CD4-positive, alpha-beta T cell treated with Interleukin-4 for 1 hour (primary cell): ENCODE data around the gene ATP6V0D1.
"Not testable (repeated sequence)": the region's sequence is repeated elsewhere in the genome, so short reads cannot be mapped to it uniquely, and the experiment has no call there.

Experiments used
- DNase-seq, 2 donors: peaks; one replicate each; pipeline ENCODE4 v3.0.0-alpha.2; 2020 to 2022

Gene ATP6V0D1

DNA sequence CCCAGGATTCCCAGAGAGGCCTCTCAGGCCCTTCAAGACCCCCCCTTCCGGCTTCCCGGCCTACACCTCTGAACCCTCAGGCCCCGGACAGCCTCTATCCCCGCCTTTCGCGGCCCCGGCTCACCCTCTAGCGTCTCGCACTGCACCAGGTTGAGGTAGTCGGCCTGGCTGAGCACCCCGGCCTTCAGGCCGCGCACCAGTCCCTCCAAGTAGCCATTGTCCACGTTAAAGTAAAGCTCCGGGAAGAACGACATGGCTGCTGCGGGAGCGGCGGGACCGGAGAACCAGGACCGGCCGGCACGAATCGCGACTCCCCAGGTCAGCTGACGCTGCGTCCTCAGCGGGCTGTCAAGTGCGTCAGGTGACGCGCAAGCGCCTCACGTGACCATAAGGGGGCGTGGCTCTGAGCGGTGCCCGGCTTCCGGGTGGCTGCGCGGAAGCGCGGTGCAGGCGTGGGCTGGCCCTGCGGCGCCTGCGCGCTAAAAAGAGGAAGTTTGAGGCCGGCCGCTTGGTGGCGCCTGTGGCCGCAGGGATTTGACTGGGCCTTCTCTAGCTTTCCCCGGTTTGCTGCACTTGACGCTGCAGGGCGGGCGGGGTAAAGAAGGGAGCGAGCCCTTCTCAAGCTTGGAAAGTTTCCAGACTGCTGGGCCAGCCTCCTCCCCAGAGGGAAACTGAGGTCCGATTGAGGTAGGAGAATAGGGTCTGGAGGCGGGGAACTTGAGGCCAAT, at the start of gene ATP6V0D1:
Gene ATP6V0D1 (minus strand): TSS at position 325 of the 728 bp plus-strand sequence. CDS start 71 bp downstream, at position 254.
- DNase-seq: peak; percentile 98 to 99

DNA sequence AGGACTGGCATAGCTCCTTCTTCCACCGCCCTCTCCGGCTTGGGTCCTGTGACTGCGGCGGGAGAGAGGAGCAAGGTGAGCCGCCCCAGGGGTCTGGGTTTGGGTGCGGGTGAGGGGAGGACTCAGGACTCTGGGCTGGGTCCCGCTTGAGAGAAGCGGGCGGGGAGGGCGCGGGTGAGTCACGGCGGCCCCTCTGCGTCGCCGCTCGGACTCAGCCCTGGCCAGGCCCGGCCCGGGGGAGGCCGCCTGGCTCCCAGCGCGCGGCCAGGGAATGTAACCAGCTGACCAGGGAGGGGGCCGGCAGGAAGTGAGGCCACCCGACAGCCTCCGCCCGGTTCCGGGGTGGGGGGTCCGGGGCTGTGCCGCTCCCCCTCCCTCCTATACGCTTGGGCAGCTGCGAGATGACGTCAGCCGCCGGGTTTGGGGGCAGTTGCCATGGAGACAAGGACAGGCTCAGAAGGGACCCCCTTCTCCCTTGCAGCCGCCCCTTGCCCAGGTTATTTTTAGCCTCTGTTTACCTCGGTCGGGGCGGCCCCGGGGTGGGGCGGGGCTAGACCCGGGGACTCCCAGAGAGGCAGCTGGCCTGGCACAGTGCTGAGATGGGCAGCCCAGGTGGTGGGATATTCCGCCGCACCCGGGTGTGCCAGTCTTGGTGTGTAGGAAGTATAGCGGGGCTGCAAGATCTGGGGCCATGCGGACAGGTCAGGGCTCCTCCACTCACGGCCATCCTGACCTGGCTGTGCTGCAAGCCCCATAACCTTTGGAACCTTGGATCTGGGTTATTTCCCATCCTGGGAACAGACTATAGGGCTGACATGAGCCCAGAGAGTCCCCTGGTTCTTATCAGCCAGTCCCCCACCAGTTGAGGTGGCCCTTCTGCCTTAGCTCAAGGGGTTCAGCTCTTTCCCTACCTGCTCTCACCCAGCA, 49.3 kb upstream of the ATP6V0D1 start:
- peak; percentile 41 to 89 for DNase-seq

DNA sequence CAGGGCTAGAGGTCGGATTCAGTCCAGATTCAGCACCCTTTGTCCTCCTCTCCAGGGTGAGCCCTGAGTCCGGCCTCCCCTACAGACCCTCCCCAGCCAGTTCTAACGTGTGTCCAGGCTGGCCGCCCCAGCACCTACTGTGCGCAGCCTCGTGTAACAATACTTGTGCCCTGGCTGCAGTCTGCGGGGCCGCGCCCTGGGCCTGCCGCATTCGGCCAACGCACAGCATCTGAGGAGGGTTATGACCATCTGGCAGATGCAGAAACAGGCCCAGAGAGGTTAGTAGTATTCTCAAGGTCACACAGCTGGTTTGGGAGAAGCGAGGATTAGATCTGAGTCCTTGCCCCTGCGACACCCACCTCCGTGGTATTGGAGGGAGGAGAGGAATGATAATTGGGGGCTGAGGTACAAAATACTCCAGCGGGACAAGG, 48.6 kb upstream of the ATP6V0D1 start:
- DNase-seq: no peak

DNA sequence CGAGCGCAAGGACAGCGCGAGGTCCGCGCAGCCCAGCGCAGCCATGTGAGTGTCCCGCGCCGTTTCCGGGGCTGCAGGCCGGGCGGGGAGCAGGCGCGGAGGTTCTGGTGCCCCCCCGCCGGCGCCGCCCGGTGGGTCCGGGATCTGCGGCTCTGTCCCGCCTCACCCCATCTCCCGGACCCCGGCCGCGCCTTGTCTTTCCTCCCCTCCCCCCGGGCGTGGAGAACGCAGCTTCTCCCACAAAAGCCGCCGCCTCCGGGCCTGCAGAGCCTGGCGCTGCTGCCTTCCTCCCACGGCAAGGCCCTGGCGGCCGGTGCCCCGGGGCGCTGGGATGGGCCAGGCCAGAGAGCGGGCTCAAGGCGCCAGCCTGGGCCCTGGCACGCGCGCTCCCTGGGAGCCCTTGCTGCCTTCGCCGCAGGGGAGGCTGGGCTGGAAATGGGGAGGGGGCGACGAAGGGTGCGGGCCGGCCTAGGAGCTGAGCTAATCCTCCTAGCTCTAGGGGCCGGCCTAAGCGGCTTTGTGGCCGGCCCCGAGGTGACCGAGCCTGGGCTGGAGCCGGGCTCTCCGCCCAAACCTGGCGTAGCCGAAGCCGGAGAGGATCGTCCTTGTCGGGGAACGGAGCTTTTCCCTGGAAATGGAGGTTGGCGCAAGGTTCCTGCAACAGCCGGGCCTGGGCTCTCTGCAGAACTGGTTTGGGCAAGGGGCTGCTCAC, 48.1 kb upstream of the ATP6V0D1 start:
- DNase-seq: no peak

GRCh38 chr16:67528222-67528869, 47.4 kb upstream of the ATP6V0D1 start, which contains the start of gene RIPOR1:
RIPOR1 (plus strand) TSS chr16:67528829; CDS start chr16:67538447, 9,618 bp downstream.
- peak; percentile 44 to 53 for DNase-seq

DNA sequence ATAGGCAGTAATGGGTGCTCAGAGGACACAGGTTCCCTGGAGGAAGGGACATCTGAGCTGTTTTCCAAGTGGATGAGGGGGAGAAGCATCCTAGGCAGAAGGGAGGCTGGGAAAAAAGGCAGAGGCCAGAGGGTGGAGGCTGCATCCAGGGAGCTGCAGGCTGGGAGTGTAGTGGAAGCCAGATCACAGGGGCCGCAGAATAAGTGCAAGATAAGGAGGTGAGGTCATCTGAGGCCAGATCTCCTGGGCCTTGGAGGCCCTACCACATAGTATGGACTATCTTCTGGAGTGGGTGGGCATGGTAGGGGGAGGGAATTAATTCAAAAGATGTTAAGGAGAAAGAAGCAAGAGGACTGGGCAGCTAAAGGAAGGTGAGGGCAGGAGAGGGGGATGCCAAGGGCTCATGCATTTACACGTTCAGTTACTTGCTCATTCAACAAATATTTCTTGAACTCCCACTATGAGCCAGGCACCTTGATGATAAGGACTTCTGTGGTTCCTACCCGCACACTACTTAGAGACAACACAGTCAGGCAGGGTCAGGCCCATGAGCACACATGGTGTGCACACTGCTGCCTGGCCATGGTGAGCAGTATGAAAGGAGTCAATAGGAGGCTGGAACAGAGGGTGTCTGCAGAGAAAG, 45.3 kb upstream of the ATP6V0D1 start:
- no peak for DNase-seq

- DNase-seq: no peak
These were observed 44.4 kb upstream of the ATP6V0D1 start for GRCh38 chr16:67525176-67525860.

DNA sequence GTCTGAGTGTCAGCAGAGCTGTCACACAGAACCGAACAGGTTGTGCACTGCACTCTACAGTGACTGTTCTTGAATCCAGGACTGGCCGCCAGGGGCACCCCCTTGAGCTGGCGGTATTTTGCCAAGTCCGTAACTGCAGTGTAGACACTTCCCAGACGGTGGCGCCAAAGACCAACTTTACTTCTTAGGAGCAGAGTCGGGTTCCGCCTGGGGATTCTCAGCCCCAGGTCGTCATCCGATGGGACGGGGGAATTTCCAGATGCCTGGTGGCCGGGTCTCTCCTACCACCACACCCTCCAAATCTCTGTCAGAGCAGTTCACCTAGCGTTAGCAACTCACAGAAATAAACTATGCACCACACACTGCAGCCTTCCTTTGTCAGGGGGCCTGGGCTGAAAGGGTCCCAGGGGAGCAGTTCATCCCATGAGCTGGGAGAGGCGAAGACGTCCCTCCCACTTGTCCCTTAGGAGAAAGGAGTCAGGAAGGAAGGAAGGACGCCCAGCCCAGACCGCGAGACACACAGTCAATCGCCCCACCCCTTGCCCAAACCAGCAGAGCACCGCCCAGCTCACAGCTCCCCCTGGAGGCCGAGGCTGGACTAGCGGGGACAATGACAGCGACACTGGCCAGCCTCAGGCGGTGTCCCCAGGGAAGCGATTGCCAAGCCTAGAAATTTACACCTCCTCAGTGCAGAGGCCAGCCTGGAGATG, 40.3 kb upstream of the ATP6V0D1 start:
- DNase-seq: peak; percentile 97 to 98

GRCh38 chr16:67519242-67519641, 38.3 kb upstream of the ATP6V0D1 start:
- no peak for DNase-seq

DNA sequence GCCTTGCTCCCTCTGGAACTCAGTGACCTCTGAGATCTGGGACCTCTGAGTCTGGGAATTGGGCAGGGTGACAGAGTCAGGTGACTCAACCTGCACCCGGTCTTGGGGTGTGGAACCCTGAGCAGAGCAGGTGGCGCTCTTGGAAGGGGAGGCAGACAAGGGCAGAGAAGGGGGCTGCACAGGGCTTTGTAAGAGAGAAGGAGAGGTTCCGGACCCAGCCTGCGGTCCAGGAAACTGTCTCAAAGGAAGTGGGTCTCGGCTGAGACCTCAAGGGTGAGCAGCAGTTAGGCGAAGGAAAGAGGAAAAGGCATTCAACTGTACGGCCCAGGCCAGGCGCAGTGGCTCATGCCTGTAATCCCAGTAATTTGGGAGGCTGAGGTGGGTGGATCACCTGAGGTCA, 37.7 kb upstream of the ATP6V0D1 start:
- no peak for DNase-seq

DNA sequence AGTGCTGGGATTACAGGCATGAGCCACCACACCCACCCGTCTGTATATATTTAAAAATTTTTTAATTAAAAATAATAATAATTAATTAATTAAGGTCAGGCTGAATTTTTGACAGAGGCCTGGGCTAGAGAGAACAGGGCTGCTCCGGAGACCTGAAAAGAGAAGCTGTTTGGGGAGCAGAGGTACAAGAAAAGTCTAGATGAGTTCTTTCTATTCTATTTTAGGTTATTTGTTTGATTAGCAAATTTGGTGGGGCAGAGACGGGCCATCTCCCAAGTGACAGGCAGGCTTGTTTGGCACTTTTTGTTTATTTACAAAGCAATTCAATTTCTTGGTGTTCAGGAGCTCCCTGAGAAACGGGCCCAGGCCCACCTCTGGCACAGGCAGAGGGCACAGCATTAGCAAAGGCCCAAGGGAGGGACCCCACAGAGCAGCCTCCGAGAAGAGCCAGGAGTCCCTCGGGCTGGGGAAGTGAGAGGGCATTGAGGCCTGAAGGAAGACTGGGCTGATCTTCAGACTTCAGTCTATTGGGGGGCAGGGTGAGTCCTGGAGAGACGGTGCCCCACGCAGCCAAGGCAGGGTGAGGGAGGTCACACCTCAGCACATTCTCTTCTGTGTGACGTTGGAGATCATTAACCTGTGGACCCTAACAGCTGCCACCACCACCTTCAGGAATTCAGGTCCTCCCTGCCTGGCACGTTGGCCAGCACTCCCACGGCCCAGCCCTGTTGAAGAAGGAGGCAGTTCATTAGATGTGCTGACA, 36.9 kb upstream of the ATP6V0D1 start:
- peak in 1 of 2 donors; percentile 74 for DNase-seq

DNA sequence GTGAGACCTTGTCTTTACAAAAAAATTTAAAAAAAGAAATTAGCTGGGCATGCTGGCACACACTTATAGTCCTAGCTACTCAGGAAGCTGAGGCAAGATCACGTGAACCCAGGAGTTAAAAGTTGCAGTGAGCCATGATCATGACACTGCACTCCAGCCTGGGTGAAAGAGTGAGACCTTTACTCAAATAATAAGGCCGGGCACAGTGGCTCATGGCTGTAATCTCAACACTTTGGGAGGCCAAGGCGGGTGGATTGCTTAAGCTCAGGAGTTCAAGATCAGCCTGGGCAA, 36.1 kb upstream of the ATP6V0D1 start:
- DNase-seq: no peak

GRCh38 chr16:67516296-67517154, 35.6 kb upstream of the ATP6V0D1 start:
- no peak for DNase-seq

GRCh38 chr16:67514382-67514828, 33.4 kb upstream of the ATP6V0D1 start:
- peak; percentile 88 to 92 for DNase-seq

DNA sequence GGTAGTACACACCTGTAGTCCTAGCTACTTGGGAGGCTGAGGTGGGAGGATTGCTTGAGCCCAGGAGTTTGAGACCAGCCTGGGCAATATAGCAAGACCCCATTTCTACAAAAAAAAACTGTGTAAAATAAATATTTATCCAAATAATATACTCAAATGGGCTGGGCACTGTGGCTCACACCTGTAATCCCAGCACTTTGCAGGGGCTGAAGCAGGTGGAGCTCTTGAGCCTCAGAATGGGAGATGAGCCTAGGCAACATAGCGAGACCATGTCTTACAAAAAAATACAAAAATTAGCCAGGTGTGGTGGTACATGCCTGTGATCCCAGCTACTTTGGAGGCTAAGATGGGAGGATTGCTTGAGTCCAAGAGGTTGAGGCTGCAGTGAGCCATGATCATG, 32.9 kb upstream of the ATP6V0D1 start:
- not testable (repeated sequence) for DNase-seq

- DNase-seq: no peak
These were observed 28.1 kb upstream of the ATP6V0D1 start for GRCh38 chr16:67509016-67509415.

DNA sequence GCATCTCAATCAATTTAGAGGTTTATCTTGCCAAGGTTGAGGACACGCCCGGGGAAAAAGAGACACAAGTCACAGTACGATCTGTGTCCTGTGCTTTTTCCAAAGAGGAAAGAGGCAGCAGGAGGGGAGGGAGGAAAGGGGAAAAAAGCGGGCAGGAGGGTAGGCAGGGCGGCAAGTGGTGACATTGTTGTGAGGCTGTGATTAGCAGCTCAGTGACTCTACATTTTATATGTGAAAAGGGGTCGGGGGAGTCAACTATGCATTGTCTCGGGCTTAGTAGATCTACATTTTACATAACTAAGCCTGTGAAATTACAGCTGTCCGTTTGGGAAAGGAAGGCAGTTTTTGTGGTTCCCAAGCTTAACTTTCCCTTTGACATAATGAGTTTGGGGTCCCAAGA, 25.5 kb upstream of the ATP6V0D1 start:
- no peak for DNase-seq

GRCh38 chr16:67504031-67505021, 23.4 kb upstream of the ATP6V0D1 start:
- DNase-seq: peak; percentile 77 to 82
